CD4-positive, alpha-beta T cell treated with Interleukin-21 for 1 hour (primary cell): ENCODE results near the gene C11orf86.
"Not testable (repeated sequence)": the region's sequence is repeated elsewhere in the genome, so short reads cannot be mapped to it uniquely, and the experiment has no call there.

Experiments used
- DNase-seq: peaks from one replicate; pipeline ENCODE4 v3.0.0-alpha.2; 2020

The C11orf86 gene

GRCh38 chr11:66992041-66992440 lies 16.9 kb downstream of the C11orf86 start:
- DNase-seq: no peak

- DNase-seq: no peak
These were observed 21.6 kb downstream of the C11orf86 start for GRCh38 chr11:66996609-66997273.

GRCh38 chr11:66999555-66999954 lies 24.5 kb downstream of the C11orf86 start:
- DNase-seq: no peak

- DNase-seq: no peak
These were observed 26.2 kb downstream of the C11orf86 start for GRCh38 chr11:67001332-67001731.

GRCh38 chr11:67002297-67002913 lies 27.3 kb downstream of the C11orf86 start:
- DNase-seq: no peak

GRCh38 chr11:67002921-67003411 lies 27.9 kb downstream of the C11orf86 start:
- no peak for DNase-seq

- DNase-seq: not testable (repeated sequence)
These were observed 30.1 kb downstream of the C11orf86 start for GRCh38 chr11:67005200-67005599.

GRCh38 chr11:67006029-67006884 lies 31.2 kb downstream of the C11orf86 start:
- DNase-seq: peak; percentile 21

- no peak for DNase-seq
These were observed 32.0 kb downstream of the C11orf86 start for GRCh38 chr11:67007126-67007525.

- no peak for DNase-seq
These were observed 35.3 kb downstream of the C11orf86 start for GRCh38 chr11:67010296-67010905.

- no peak for DNase-seq
These were observed 38.5 kb downstream of the C11orf86 start for GRCh38 chr11:67013511-67014045.

GRCh38 chr11:67014343-67014742 lies 39.2 kb downstream of the C11orf86 start:
- no peak for DNase-seq

- DNase-seq: no peak
These were observed 39.9 kb downstream of the C11orf86 start for GRCh38 chr11:67015048-67015447.

GRCh38 chr11:67016550-67016949 lies 41.4 kb downstream of the C11orf86 start:
- DNase-seq: no peak

GRCh38 chr11:67020949-67021348 lies 45.8 kb downstream of the C11orf86 start:
- no peak for DNase-seq

- no peak for DNase-seq
These were observed 47.3 kb downstream of the C11orf86 start for GRCh38 chr11:67022341-67022933.

- no peak for DNase-seq
These were observed 48.2 kb downstream of the C11orf86 start, which contains the start of gene SYT12 for GRCh38 chr11:67022961-67023956. Gene SYT12, plus strand, starts transcription at chr11:67023134. Its CDS starts 7,011 bp downstream, at chr11:67030145.

- no peak for DNase-seq
These were observed 48.9 kb downstream of the C11orf86 start for GRCh38 chr11:67023957-67024353.

- peak; percentile 66 for DNase-seq
These were observed 49.3 kb downstream of the C11orf86 start for GRCh38 chr11:67024410-67024809.

GRCh38 chr11:67024966-67025365 lies 49.9 kb downstream of the C11orf86 start:
- no peak for DNase-seq

GRCh38 chr11:67025750-67026149 lies 50.6 kb downstream of the C11orf86 start:
- DNase-seq: no peak
